ENCODE measurements around the gene SHQ1.
"Not testable (repeated sequence)": the region's sequence is repeated elsewhere in the genome, so short reads cannot be mapped to it uniquely, and the experiment has no call there.

- TF ChIP-seq CTCF (IDR thresholded peaks at IDR 0.05); POLR2AphosphoS5 (IDR thresholded peaks at IDR 0.05; ENCODE audit: insufficient read depth in 1 of 2, low read depth in 1 of 2): not testable (repeated sequence)
Observed at GRCh38 chr3:72710471-72710870, 137.8 kb downstream of the SHQ1 start.
